ENCODE measurements around the gene RASA3.

Gene RASA3

GRCh38 chr13:113971471-113972231 is 160.8 kb downstream of the RASA3 start:
- Histone ChIP-seq H3K36me3 (ENCODE audit: insufficient read depth, low read length) (peaks cover 10% of the 10 kb centered on the region), H3K9me3 (ENCODE audit: low read length) (peaks cover 10% of the 10 kb centered on the region), H3K4me1 (ENCODE audit: insufficient read depth, low read length) (no peaks in the 10 kb centered on the region), H2AFZ (ENCODE audit: low read depth, low read length) (no peak overlapping the region), H3K27me3 (ENCODE audit: insufficient read depth, low read length) (no peaks in the 10 kb centered on the region), H3K4me3 (ENCODE audit: low read length) (no peak overlapping the region)

- H3K36me3 ChIP-seq (ENCODE audit: insufficient read depth, low read length): peaks cover 10% of the 10 kb centered on the region
- H3K27me3 ChIP-seq (ENCODE audit: insufficient read depth, low read length): no peaks in the 10 kb centered on the region
- H3K4me3 ChIP-seq (ENCODE audit: low read length): no peak overlapping the region
- H2AFZ ChIP-seq (ENCODE audit: low read depth, low read length): no peak overlapping the region
- peaks cover 13% of the 10 kb centered on the region for H3K9me3 ChIP-seq (ENCODE audit: low read length)
- H3K4me1 ChIP-seq (ENCODE audit: insufficient read depth, low read length): no peaks in the 10 kb centered on the region
Measured at GRCh38 chr13:113970810-113971470, 161.5 kb downstream of the RASA3 start.

GRCh38 chr13:113969973-113970611 is 162.3 kb downstream of the RASA3 start:
- no peak overlapping the region for H2AFZ ChIP-seq (ENCODE audit: low read depth, low read length)
- peaks cover 16% of the 10 kb centered on the region for H3K9me3 ChIP-seq (ENCODE audit: low read length)
- peaks cover 4% of the 10 kb centered on the region for H3K36me3 ChIP-seq (ENCODE audit: insufficient read depth, low read length)
- no peak overlapping the region for H3K4me3 ChIP-seq (ENCODE audit: low read length)
- H3K27me3 ChIP-seq (ENCODE audit: insufficient read depth, low read length): no peaks in the 10 kb centered on the region
- no peaks in the 10 kb centered on the region for H3K4me1 ChIP-seq (ENCODE audit: insufficient read depth, low read length)

- Histone ChIP-seq H2AFZ (ENCODE audit: low read depth, low read length) (no peak overlapping the region), H3K36me3 (ENCODE audit: insufficient read depth, low read length) (peaks cover under 1% of the 10 kb centered on the region), H3K4me1 (ENCODE audit: insufficient read depth, low read length) (no peaks in the 10 kb centered on the region), H3K9me3 (ENCODE audit: low read length) (peaks cover 13% of the 10 kb centered on the region), H3K27me3 (ENCODE audit: insufficient read depth, low read length) (no peaks in the 10 kb centered on the region), H3K4me3 (ENCODE audit: low read length) (no peak overlapping the region)
Measured at GRCh38 chr13:113969311-113969972, 163.0 kb downstream of the RASA3 start.

- Histone ChIP-seq H3K4me1 (ENCODE audit: insufficient read depth, low read length) (no peaks in the 10 kb centered on the region), H3K36me3 (ENCODE audit: insufficient read depth, low read length) (no peaks in the 10 kb centered on the region), H3K9me3 (ENCODE audit: low read length) (peaks cover 13% of the 10 kb centered on the region), H3K4me3 (ENCODE audit: low read length) (no peak overlapping the region), H2AFZ (ENCODE audit: low read depth, low read length) (no peak overlapping the region), H3K27me3 (ENCODE audit: insufficient read depth, low read length) (no peaks in the 10 kb centered on the region)
Measured at GRCh38 chr13:113968463-113969310, 163.7 kb downstream of the RASA3 start.

- Histone ChIP-seq H3K9me3 (ENCODE audit: low read length) (peaks cover 13% of the 10 kb centered on the region), H3K4me3 (ENCODE audit: low read length) (no peak overlapping the region), H3K4me1 (ENCODE audit: insufficient read depth, low read length) (no peaks in the 10 kb centered on the region), H3K27me3 (ENCODE audit: insufficient read depth, low read length) (no peaks in the 10 kb centered on the region), H3K36me3 (ENCODE audit: insufficient read depth, low read length) (no peaks in the 10 kb centered on the region), H2AFZ (ENCODE audit: low read depth, low read length) (no peak overlapping the region)
Measured at GRCh38 chr13:113967729-113968462, 164.5 kb downstream of the RASA3 start.

- no peak overlapping the region for H3K4me3 ChIP-seq (ENCODE audit: low read length)
- no peak overlapping the region for H2AFZ ChIP-seq (ENCODE audit: low read depth, low read length)
- H3K9me3 ChIP-seq (ENCODE audit: low read length): peaks cover 13% of the 10 kb centered on the region
- no peaks in the 10 kb centered on the region for H3K36me3 ChIP-seq (ENCODE audit: insufficient read depth, low read length)
- no peaks in the 10 kb centered on the region for H3K4me1 ChIP-seq (ENCODE audit: insufficient read depth, low read length)
- H3K27me3 ChIP-seq (ENCODE audit: insufficient read depth, low read length): no peaks in the 10 kb centered on the region
Measured at GRCh38 chr13:113967206-113967720, 165.2 kb downstream of the RASA3 start.

GRCh38 chr13:113965968-113966884 is 166.2 kb downstream of the RASA3 start:
- Histone ChIP-seq H3K4me3 (ENCODE audit: low read length) (no peak overlapping the region), H3K36me3 (ENCODE audit: insufficient read depth, low read length) (no peaks in the 10 kb centered on the region), H2AFZ (ENCODE audit: low read depth, low read length) (no peak overlapping the region), H3K9me3 (ENCODE audit: low read length) (peaks cover 13% of the 10 kb centered on the region), H3K27me3 (ENCODE audit: insufficient read depth, low read length) (no peaks in the 10 kb centered on the region), H3K4me1 (ENCODE audit: insufficient read depth, low read length) (no peaks in the 10 kb centered on the region)

- Histone ChIP-seq H3K36me3 (ENCODE audit: insufficient read depth, low read length) (no peaks in the 10 kb centered on the region), H2AFZ (ENCODE audit: low read depth, low read length) (no peak overlapping the region), H3K4me1 (ENCODE audit: insufficient read depth, low read length) (no peaks in the 10 kb centered on the region), H3K9me3 (ENCODE audit: low read length) (peaks cover 15% of the 10 kb centered on the region), H3K4me3 (ENCODE audit: low read length) (no peak overlapping the region), H3K27me3 (ENCODE audit: insufficient read depth, low read length) (no peaks in the 10 kb centered on the region)
Measured at GRCh38 chr13:113965383-113965874, 167.0 kb downstream of the RASA3 start.

GRCh38 chr13:113964251-113964995 is 168.0 kb downstream of the RASA3 start:
- no peak overlapping the region for H3K4me3 ChIP-seq (ENCODE audit: low read length)
- H3K36me3 ChIP-seq (ENCODE audit: insufficient read depth, low read length): no peaks in the 10 kb centered on the region
- no peak overlapping the region for H2AFZ ChIP-seq (ENCODE audit: low read depth, low read length)
- H3K9me3 ChIP-seq (ENCODE audit: low read length): peaks cover 15% of the 10 kb centered on the region
- H3K4me1 ChIP-seq (ENCODE audit: insufficient read depth, low read length): no peaks in the 10 kb centered on the region
- no peaks in the 10 kb centered on the region for H3K27me3 ChIP-seq (ENCODE audit: insufficient read depth, low read length)
